Measurements from ENCODE around the gene SLC7A14.

GRCh38 chr3:170534227-170534626 lies 51.6 kb downstream of the SLC7A14 start:
- TF ChIP-seq EZH2 (IDR thresholded peaks at IDR 0.05; ENCODE audit: insufficient read depth, low read length): no peak
- no peak for TF ChIP-seq CTCF (IDR thresholded peaks at IDR 0.05; ENCODE audit: insufficient read depth, low read depth, low read length)
